ENCODE measurements around the gene NEK6. TPM values are rescaled to one million over a fixed set of nuclear protein-coding genes. Genes with fewer than 3 reads are reported as not detected.
A peak's percentile ranks its signal among the peaks of the same experiment; 100 is the strongest.

Gene NEK6
- total and polyA plus RNA-seq, 11 donors, result 1.8 to 42.4 (median 6.4) TPM

DNA sequence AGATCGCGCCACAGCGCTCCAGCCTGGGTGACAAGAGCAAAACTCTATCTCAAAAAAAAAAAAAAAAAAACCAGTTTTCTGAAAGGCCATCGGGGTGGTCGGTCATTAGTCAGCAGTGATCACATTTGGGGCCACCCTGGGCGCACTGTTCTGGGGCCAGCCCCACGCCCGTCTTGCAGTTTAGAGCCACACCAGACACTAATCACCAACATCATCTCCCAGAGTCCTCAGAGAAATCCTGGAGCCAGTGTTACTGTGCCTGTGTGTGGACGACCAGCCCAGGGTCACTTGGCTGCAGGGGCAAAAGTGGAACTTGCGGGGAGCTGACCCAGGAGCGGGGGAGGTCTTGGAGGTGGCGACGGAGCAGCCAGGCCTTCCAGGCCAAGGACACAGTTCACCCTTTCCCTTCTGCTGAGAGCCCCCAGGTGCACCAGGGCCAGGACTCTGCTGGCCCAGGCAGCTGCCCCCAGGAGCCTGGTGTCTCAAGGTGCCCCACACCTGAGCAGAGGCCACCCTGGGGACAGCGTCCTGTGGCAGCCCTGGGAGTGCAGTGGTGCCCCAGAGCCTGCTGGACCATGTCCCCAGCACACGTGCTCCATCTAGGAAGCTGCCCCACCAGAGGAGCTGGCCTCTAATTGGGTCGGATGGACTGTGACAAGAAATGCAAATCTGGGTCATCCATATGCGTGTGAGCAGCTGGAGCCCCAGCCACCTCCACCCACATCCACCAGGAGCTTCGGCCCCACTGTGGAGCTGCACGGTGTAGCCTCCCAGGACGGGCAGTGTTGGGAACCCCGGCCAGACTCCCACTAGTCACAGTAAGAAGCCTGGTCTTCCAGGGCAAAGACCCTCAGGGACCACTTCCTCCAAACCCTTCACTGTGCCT, 51.1 kb downstream of the NEK6 start:
- TF ChIP-seq, protein P1, sequence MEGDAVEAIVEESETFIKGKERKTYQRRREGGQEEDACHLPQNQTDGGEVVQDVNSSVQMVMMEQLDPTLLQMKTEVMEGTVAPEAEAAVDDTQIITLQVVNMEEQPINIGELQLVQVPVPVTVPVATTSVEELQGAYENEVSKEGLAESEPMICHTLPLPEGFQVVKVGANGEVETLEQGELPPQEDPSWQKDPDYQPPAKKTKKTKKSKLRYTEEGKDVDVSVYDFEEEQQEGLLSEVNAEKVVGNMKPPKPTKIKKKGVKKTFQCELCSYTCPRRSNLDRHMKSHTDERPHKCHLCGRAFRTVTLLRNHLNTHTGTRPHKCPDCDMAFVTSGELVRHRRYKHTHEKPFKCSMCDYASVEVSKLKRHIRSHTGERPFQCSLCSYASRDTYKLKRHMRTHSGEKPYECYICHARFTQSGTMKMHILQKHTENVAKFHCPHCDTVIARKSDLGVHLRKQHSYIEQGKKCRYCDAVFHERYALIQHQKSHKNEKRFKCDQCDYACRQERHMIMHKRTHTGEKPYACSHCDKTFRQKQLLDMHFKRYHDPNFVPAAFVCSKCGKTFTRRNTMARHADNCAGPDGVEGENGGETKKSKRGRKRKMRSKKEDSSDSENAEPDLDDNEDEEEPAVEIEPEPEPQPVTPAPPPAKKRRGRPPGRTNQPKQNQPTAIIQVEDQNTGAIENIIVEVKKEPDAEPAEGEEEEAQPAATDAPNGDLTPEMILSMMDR (IDR thresholded peaks at IDR 0.05), result no peak
- TF ChIP-seq POLR2A (IDR thresholded peaks at IDR 0.05), result no peak
- Histone ChIP-seq H3K4me3 (no peak overlapping the region), H3K36me3 (peaks cover 0 to 60% (median 0%) of the 10 kb centered on the region in 9 donors), H3K4me1 (peaks cover 0 to 9% (median 0%) of the 10 kb centered on the region in 12 donors), H3K27ac (peak overlapping the region in 1 of 12 donors; percentile 14), H3K9me3 (no peaks in the 10 kb centered on the region), H3K27me3 (no peaks in the 10 kb centered on the region)
- 95 to 97% (median 96%) methylated on average over 13 to 21 of the region's 21 CpGs for WGBS, 4 donors
- DNase-seq (no peak), ATAC-seq (no peak)
- intact Hi-C loops (cut with DNase I), result no loop called here

DNA sequence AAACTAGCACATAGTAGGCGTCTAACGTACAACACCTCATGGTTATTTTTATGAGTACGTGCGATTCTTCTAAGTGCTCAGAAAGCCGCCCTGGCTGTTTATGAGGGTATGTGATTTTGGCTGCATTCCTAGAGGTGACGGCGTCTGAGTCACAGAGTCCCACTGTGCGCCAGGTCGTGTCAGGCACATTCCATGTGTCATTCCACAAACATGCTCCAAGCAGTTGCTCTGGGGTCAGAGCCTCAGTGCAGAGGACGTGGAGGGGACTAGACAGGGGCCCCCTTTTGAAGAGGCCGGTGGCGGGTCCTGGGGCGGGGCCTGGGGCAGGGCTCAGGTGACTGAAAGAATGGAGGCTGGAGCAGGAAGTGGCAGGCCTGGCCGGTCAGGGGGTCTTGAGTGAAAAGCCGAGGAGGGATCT, 51.9 kb downstream of the NEK6 start:
- H3K27me3 ChIP-seq, result no peaks in the 10 kb centered on the region
- ATAC-seq (peak in 3 of 4 donors; percentile 56 to 78 (median 73)), DNase-seq (no peak)
- peaks cover 0 to 60% (median 0%) of the 10 kb centered on the region in 9 donors for H3K36me3 ChIP-seq
- H3K4me1 ChIP-seq, result peaks cover 0 to 9% (median 0%) of the 10 kb centered on the region in 12 donors
- no peak for TF ChIP-seq POLR2A (IDR thresholded peaks at IDR 0.05)
- TF ChIP-seq, protein P1 (IDR thresholded peaks at IDR 0.05), result no peak
- no peaks in the 10 kb centered on the region for H3K9me3 ChIP-seq
- whole genome bisulfite sequencing, 4 donors, result 78 to 85% (median 80%) methylated on average over 9 to 15 of the region's 15 CpGs
- no peak overlapping the region for H3K27ac ChIP-seq
- intact Hi-C loops (cut with DNase I), result loop anchor here in 1 of 10 donors (10.0 kb wide), 1 partner anchor 45 kb away; no protein-coding TSS in a partner anchor
- H3K4me3 ChIP-seq, result no peak overlapping the region

DNA sequence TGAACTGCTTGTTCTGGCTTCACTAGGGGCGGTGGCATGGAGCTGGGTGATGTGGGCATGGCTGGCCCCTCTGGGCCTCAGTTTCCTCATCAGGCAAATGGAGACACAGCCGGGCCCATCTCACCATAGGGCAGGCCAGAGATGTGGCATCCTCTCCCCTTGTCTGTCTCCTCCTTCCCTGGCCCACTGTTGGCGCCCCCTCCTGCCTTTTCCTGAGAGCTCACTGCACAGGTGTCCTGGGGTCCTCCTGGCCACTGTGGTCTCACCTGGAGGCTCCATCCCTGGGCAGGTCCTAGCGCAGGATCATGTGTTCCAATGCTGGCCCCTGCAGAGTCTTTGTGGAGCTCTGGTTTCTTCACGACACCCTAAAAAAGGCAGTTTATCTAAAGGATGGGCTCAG, 53.5 kb downstream of the NEK6 start:
- Histone ChIP-seq H3K27me3 (no peaks in the 10 kb centered on the region), H3K4me1 (peaks cover 0 to under 1% (median 0%) of the 10 kb centered on the region in 12 donors), H3K9me3 (no peaks in the 10 kb centered on the region), H3K27ac (no peak overlapping the region), H3K36me3 (peaks cover 0 to 71% (median 8%) of the 10 kb centered on the region in 9 donors), H3K4me3 (no peak overlapping the region)
- no peak for TF ChIP-seq POLR2A (IDR thresholded peaks at IDR 0.05)
- TF ChIP-seq, protein P1 (IDR thresholded peaks at IDR 0.05), result no peak
- 92 to 96% (median 95%) methylated on average over 4 to 5 of the region's 5 CpGs for WGBS, 4 donors
- DNase-seq, result no peak
- no peak for ATAC-seq
- intact Hi-C loops (cut with DNase I), result loop anchor here in 1 of 10 donors (10.0 kb wide), 1 partner anchor 46 kb away; no protein-coding TSS in a partner anchor
